NCI-H2227 (cell line): Measurements from ENCODE around the gene RAX2.
"Not testable (repeated sequence)": the region's sequence is repeated elsewhere in the genome, so short reads cannot be mapped to it uniquely, and the experiment has no call there.

Experiments
- DNase-seq: peaks from one replicate; lab custom pipeline; 2025; ENCODE audit not compliant: unreplicated experiment; lab: John Stamatoyannopoulos, UW

Gene RAX2

DNA sequence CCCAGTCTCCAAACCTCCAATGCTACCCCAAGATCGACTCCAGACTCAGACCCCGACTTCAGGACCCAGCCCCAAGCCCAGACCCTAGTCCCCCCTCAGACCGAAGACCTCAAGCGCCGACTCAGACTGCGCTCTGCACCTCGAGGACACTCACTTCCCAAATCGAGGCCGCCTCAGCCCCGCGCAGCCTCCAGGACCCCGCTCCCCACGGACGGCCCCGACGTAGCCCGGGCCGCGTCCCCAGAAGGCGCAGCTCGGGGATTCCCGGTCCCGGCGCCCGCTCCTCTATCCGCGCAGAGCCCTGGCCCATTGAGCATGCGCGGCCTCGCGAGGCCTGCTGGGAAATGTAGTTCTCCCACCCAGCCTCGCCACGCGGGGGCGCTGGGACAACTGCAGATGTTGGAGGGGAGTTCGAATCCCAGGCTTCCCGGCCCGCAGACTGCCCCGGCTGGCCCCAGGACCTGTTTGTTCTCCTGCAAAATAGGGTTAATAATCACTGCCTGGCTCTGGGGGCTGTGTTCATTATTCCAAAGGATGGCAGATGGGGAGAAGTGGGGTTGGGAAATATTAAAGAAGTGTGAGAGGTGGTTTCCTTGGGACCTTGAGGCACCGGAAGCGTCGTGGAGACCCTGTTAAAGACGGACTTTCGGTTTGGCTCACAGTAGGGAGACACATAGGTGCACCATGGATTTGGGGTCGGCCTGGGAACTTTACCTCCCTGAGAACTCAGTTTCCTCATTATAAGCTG lies 10.5 kb downstream of the RAX2 start, which contains the start of gene APBA3:
TSS of gene APBA3 (minus strand) at position 311 of the 748 bp plus-strand sequence. CDS start 1,428 bp downstream, outside the sequence.
- peak; percentile 92 for DNase-seq

DNA sequence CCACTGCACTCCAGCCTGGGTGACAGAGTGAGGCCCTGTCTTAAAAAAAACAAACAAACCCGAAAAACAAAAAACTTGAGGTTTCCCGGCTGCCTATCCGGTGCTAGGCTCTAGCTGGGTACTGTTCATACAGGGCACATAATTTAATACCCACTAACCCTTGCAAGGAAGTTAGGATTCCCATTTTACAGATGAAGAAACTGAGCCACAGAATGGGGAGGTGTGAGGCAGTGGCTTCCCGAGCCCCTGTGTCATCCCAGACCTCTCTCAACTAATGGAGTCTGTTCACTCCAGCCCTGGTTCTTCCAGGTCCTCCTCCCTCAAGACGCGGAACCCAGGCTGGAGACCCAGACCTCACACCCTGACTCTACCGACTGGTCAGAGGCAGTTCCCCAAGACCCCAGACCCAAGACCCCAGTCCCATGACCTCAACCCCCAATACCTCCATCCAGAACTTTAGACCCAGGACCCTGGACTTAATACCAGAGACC lies 11.1 kb downstream of the RAX2 start:
- DNase-seq, result no peak

DNA sequence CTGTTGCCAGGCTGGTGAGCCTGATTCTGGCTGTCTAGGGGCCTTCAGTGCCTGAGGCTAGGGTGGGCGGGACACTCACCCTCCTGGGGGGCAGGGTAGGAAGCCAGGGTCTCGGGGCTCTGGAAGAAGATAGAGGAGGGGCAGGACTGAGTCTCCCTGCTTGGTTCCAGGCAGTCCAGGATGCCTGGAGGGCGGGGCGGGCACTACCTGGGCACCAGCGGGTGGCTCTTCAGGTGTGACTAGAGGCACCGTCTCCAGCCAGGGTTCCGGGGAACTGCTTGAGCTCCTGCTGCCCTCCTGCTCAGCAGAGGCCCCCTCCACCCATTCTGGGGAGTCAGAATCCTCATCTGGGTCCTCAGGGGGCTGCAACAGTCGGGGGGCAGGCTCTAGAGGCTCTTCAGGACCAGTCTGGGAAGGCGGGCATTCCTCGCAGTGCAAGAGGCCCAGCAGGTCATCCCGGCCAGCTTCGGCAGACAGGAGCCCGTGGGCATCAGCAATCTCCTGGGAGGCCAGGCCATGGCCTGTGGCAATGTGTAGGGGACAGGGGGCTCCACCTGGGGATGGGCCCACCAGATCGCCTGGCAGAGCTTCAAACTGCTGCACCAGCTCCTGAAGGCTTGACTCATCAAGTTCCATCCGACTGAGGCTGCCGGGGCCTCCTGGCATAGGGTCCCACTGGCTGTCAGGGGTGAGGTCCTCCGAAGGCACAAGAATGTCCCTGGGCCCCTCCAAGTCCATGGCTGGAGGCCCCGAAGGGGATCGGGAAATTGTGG lies 12.4 kb downstream of the RAX2 start:
- DNase-seq, result no peak

DNA sequence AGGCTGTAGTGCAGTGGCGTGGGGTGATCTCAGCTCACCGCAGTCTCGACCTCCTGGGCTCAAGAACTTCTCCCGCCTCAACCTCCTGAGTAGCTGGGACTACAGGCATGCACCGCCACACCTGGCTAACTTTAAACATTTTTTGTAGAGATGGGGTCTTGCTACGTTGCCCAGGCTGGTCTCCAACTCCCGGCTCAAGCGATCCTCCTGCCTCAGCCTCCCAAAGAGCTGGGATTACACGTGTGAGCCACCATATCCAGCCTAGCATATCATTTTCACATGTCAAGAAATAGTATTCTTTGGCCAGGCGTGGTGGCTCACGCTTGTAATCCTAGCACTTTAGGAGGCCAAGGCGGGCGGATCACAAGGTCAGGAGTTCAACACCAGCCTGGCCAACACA lies 13.7 kb downstream of the RAX2 start:
- DNase-seq, result not testable (repeated sequence)

DNA sequence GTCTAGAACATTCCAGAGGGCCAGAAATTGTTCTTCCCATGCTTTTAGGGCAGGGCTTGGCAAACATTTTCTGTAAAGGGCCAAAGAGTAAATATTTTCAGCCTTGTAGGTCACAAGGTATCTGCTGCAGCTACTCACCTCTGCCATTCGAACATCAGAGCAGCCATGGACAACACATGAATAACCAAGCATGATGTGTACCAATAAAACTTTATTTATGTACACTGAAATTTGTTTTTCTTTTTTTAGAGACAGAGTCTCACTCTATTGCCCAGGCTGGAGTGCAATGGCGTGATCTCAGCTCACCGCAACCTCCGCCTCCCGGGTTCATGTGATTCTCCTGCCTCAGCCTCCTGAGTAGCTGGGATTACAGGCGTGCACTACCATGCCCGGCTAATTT lies 14.3 kb downstream of the RAX2 start:
- not testable (repeated sequence) for DNase-seq

DNA sequence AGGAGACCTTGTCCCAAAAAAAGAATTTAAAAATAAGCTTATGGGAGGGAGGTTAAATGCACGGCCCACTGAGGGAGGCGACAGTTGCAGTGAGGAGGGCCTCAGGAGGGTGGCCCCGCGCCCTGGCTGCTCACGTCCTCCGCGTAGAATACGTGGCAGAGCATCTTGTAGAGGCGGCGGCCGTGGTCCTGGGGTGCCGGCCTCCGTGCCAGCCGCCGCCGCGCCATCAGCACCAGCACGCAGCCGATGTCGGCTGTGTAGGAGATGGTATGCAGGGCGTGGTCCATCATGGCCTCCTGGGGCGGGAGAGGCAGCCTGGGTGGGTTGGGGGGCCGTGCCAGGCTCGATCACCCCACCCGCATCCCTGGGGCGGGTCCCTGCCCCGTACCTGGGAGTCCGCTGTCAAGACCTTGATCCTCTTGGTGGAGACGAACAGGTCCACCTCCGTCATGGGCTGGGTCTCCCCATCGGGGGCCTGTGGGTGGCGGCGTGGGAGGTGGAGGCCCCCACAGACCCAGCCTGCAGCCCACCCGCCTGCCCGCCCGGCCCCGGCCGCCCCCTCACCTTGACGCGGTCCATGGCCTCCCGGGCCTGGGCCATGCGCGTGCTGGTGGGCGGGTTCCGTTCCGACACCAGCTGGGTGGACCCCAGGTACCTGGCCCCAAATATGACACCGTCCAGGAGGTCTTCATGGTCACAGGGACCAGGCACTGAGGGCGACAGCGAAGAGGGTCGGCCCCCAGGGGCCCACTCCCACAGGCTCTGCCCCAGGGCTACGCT lies 18.2 kb downstream of the RAX2 start:
- no peak for DNase-seq

DNA sequence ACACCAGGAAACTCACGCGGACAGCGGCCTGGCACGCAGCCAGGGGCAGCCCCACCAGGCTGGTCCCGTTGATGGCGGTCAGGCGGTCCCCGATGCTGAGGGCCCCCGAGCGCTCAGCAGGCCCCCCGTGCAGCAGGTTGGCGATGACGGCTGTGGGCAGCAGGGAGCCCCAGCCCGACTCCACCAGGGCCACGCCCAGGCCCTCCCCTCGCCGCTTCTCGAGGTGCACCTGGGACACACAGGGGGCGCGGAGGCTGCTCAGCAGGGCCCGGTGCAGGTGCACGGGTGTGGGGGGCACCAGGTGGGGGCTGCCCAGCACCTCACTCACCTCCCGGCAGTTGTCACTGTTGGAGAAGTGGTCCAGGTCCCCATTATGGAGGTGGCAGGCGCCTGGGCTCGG lies 19.5 kb downstream of the RAX2 start:
- no peak for DNase-seq

DNA sequence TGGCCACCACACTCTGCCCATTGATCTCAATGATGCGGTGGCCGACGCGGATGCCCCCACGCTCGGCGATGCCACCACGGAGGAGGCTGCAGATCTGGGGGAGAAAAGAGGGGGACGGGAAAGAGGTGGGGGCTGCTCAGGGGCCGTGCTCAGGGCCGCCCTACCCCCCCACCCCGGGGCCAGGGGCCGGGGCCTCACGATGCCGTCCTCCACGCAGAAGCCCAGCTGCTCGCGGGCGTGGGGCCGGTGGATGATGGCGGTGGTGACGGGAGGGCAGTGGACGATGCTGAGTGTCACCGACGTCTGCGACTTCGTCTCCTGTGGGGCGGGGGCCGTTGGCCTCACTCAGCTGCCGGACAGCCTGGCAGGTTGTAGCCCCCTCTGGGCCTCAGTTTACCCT lies 20.8 kb downstream of the RAX2 start:
- DNase-seq, result no peak

DNA sequence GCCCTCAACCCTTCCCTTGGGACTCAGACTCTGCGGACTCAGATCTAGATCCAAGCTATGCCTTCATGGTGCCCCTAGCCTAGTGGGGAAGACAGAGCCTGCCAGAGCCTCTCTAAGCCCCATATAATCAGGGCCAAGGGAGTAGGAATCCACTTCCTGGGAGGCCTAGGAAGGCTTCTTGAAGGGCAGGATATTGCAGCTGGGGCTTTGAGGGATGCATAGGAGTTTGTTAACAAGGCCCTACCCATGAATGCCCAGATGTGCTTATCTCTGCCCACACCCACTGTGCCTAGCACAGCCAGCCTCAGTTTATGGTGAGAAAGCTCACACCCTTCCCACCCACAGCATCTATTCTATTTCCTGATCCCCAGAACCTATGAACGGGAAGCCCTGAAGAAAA lies 21.8 kb downstream of the RAX2 start:
- no peak for DNase-seq

DNA sequence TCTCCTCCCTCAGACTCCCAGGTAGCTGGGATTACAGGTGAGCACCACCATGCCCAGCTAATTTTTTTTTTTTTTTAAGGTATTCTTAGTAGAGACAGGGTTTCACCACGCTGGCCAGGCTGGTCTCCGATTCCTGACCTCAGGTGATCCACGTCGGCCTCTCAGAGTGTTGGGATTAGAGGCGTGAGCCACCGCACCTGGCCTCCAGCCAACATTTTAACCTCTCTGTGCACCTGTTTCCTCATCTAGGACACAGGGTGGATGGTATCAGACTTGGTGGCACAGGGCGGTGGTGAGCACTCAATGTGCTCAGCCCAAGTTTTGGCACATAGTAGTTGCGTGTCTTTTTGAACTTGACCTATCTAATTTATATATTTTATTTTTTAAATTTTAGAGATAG lies 23.1 kb downstream of the RAX2 start:
- no peak for DNase-seq

DNA sequence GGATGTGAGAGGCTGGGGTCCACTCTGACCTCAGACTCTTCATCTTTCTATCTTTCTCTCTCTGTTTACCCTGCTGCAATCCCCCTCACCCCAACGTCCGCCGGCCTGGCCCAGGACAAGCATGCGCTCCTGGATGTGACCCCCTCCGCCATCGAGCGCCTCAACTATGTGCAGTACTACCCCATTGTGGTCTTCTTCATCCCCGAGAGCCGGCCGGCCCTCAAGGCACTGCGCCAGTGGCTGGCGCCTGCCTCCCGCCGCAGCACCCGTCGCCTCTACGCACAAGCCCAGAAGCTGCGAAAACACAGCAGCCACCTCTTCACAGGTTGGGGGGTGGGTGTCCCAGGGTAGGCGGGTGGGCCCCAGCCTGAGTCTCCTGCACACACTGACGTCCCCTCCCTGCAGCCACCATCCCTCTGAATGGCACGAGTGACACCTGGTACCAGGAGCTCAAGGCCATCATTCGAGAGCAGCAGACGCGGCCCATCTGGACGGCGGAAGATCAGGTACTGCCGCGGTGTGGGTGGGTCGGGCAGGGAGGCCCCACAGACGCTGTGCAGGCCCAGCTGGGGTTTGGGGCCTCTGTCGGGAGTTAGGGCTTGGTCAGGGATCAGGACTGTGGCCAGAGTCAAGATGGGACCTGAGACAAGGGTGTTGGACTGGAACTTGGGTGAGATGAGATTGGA lies 25.5 kb downstream of the RAX2 start:
- DNase-seq, result no peak

DNA sequence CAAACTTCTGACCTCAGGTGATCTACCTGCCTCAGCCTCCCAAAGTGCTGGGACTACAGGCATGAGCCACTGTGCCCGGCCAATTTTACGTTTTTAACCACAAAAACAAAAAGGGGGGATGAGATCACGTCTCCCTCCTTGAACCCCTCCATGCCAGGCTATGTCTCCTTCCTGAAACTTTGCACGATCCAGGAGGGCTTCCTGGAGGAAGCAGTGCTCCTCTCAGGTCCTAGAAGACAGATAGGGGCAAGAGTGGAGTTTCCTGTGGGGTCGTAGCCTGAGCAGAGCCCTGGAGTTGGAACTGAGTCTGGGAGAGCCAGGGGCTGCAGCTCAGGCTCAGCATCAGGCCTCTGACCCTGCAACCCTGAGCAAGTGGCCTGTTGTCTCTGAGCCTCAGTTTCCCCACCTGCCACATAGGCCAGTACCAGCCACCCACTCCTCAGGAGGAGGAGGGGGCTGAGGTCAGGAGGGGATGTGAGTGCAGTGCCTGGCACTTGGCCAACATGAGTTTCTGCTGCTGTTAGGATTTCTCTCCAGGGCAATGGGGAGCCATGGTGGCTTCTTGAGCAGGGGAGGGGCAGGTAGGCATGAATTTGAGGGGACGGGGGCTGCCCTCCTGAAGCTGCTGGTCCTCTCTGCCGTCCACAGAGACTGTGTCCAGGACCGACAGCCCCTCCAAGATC lies 26.5 kb downstream of the RAX2 start:
- DNase-seq, result no peak

DNA sequence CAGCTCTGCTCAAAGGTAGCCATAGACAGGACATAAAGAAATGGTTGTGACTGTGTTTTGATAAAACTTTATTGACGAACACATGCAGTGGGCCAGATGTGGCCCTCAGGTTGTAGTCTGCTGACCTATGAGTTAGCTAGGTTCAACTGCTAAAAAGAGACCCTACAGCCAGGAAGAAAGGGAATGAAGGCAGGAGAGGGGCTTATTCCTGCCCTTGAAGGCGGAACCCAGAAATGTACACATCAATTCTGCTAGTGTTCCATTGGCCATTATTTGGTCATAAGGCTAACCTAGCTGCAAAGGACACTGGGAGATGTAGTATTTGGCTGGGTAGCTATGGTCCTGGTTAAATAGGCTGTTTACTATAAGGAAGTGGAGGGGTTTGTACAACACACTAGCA lies 28.5 kb downstream of the RAX2 start:
- no peak for DNase-seq

DNA sequence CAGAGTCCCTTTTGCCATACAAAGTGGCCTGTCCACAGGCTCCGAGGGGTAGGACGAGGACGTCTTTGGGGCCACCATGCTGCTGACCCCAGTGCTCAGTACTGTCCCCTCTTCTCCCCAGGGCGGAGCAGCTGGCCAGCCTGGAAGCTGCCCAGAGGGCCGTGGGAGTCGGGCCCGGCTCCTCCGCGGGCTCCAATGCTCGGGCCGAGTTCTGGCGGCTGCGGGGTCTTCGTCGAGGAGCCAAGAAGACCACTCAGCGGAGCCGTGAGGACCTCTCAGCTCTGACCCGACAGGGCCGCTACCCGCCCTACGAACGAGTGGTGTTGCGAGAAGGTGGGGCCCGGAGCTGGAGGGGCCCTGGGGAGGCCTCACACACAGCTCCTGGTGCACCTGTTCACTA lies 31.6 kb downstream of the RAX2 start:
- no peak for DNase-seq

DNA sequence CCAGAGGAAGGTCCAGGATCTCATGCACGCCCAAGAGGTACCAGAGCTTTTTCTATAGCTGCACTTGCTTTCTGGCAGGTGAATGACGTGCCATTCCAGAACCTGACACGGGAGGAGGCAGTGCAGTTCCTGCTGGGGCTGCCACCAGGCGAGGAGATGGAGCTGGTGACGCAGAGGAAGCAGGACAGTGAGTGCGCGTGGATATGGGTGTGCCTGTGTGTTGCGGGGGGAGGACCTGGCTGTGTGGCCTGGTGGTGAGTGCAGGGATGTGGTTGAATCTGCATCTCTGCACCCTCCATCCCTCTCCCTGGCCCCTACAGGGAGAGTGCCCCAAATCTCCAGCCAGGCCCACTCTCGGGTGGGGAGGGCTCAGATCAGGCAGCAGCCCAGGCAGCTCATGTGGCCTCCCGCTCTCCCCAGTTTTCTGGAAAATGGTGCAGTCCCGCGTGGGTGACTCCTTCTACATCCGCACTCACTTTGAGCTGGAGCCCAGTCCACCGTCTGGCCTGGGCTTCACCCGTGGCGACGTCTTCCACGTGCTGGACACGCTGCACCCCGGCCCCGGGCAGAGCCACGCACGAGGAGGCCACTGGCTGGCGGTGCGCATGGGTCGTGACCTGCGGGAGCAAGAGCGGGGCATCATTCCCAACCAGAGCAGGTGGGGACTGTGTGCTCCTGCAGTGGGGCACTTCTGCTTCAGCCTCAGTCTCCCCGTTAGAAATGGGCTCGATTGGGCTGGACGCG lies 33.4 kb downstream of the RAX2 start:
- no peak for DNase-seq

DNA sequence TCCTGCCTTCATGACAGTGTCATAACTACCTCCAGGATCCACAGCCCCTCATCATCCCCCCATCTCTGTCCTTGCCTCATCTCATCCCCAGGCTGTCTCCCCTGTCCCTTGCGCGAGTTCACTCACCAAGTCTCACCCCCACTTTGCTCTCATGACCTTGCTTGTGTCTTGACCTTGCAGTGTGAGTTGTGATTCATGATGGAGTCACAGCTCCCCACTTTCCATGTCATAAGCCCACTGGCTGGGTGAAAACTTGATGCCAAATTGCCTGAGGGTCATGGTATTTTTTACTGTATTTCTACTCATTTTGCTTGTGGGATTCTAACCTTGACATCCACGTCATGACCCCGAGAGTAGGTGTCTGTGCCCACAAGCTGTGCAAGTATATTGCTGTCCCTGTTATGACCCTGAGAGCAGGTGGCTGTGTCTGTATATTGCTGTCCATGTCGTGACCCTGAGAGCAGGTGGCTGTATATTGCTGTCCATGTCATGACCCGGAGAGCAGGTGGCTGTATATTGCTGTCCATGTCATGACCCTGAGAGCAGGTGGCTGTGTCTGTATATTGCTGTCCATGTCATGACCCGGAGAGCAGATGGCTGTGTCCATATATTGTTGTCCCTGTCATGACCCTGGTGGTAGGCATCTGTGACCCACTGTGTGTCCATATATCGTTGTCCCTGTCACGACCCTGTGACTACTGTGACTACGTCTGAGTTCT lies 34.4 kb downstream of the RAX2 start:
- no peak for DNase-seq

DNA sequence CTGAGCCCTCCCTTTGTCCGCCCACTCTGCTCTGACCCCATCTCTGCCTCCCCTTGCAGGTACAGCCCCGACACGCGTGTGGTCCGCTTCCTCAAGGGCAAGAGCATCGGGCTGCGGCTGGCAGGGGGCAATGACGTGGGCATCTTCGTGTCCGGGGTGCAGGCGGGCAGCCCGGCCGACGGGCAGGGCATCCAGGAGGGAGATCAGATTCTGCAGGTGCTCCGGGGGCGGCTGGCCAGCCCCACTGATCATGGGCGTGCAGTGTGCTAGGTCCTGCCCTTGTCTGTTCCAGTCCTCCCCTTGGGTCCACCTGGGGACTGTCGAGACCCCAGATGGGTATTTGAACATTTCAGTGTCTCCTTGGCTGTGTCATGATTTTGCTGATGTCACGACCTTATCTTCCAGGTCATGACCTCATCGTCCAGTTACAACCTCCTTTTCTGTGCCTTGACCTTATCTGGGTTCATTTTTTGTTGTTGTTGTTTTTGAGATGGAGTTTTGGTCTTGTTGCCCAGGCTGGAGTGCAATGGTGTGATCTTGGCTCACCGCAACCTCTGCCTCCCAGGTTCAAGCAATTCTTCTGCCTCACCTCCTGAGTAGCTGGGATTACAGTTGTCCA lies 35.8 kb downstream of the RAX2 start:
- no peak for DNase-seq

DNA sequence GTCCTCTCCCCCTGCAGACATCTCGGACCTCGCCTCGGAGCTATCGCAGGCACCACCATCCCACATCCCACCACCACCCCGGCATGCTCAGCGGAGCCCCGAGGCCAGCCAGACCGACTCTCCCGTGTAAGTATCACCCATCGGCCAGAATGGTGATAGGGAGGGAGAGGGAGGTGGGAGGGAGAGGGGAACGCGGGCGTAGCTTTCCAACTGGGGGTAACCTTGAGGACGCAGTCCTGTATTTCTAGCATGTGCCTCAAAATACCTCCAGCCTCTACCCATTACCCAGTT lies 37.8 kb downstream of the RAX2 start:
- DNase-seq, result no peak
